ENCODE results near the gene LARP4B.

Gene LARP4B

DNA sequence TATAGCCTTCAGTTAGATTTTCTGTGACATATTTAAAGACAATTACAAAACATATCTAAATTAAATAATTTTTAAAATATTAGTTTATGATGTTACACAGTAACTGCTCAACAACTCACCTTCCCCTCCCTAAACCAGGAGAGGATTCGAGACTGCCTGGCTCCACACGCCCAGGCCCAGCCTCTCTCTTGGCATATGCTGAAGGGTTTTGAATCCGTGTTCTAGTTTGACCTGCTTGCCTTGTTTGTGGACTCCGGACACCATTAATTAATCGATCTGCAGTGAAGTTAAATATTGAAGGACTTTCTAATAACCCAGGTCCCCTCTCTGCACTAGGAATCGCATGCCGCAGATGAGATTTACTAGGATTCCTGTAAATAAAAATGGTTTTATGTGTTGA is 106.6 kb downstream of the LARP4B start:
- no peak for DNase-seq (ENCODE audit: low read depth)

GRCh38 chr10:824497-824896 is 107.0 kb downstream of the LARP4B start:
- no peak for DNase-seq (ENCODE audit: low read depth)

- no peak for DNase-seq (ENCODE audit: low read depth)
Measured at GRCh38 chr10:822661-823367, 108.7 kb downstream of the LARP4B start.

- DNase-seq (ENCODE audit: low read depth), result no peak
Measured at GRCh38 chr10:822197-822596, 109.3 kb downstream of the LARP4B start.

GRCh38 chr10:821322-821721 is 110.2 kb downstream of the LARP4B start:
- DNase-seq (ENCODE audit: low read depth), result no peak

DNA sequence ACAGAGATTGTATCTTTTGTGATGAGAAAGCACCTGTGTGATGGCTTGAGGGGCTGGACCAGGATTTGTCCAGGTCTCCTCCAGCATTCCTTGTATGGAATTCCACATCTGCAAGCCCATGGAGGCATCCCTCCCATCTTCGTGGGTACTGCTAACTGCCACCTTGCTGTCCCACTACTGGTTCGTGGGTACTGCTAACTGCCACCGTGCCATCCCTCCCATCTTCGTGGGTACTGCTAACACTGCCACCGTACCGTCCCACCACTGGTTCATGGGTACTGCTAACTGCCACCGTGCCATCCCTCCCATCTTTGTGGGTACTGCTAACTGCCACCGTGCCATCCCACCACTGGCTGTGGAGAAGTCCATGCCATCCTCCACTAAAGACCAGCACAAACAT is 111.7 kb downstream of the LARP4B start:
- DNase-seq (ENCODE audit: low read depth), result no peak

GRCh38 chr10:819326-819725 is 112.2 kb downstream of the LARP4B start:
- no peak for DNase-seq (ENCODE audit: low read depth)

GRCh38 chr10:818526-819220 is 112.8 kb downstream of the LARP4B start:
- DNase-seq (ENCODE audit: low read depth), result no peak

- DNase-seq (ENCODE audit: low read depth), result no peak
Measured at GRCh38 chr10:818010-818409, 113.5 kb downstream of the LARP4B start.

- no peak for DNase-seq (ENCODE audit: low read depth)
Measured at GRCh38 chr10:817371-817770, 114.1 kb downstream of the LARP4B start.

DNA sequence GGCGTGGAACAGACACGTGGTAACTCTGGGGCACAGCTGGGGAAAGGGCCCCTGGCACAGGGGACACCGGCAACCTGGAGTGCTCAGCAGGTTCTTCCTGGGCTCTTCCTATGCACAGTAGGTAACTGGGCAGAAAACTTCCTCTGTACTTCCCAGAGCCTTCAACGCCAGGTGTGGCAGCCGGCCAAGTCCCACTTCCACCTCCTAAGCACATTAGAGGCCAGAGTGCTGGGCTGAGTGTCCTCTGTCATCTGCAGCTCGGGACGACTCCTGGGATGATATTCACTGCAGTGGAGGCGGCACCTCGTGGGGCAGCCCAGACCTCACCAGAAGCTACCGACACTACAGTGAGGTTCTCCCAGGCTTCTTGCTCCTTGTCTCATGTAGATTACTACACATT is 114.5 kb downstream of the LARP4B start:
- no peak for DNase-seq (ENCODE audit: low read depth)

- DNase-seq (ENCODE audit: low read depth), result no peak
Measured at GRCh38 chr10:816091-816477, 115.4 kb downstream of the LARP4B start.

DNA sequence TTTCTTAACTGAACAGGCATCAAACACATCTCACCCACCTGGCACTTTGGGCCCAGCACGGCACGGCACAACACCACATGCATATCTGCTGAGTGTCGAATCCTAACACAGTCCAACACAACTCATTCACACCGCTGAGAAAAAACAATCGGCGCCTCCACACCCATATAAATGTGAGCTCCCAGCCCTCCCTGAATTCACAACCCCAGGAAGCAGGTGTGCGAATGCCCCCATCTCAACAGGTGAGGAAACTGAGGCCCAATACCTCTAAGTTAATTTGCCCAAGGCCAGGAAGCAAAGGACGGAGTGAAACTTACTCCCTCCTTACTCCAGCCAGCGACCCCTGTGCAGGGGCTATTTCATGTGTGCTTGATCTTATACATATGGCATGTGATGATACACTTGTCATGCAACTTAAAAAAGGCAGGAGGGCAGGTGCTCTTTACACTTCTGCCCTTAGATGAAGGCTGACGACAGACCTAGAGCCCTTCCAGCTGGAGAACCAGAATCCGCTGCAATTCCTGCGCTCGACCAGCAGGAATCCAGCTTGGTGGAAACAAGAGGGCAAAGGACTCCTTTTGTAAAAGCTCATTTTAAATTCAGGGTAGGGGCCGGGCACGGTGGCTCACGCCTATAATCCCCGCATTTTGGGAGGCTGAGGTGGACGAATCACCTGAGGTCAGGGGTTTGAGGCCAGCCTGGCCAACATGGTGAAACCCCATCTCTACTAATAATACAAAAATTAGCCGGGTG is 116.0 kb downstream of the LARP4B start:
- no peak for DNase-seq (ENCODE audit: low read depth)

GRCh38 chr10:814536-815302 is 116.8 kb downstream of the LARP4B start:
- no peak for DNase-seq (ENCODE audit: low read depth)

DNA sequence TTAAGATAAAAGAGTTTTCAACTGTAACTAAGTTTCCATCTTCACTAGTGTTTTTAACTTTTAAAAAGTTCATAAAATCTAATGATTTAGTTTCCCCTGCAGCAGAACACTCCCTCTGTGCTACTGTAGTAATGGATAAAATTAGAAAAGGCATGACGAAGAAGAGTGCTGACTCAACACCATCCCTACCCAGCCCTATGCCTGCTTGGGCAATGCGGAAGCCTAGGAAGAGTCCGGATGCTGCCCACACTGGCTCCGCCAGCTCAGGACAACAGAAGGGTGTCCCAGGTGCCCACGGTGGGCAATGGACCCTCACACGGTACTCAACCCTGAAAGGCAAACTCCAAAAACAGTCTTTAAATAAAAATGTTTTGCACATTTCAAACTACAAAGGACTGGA is 118.2 kb downstream of the LARP4B start:
- DNase-seq (ENCODE audit: low read depth), result no peak

DNA sequence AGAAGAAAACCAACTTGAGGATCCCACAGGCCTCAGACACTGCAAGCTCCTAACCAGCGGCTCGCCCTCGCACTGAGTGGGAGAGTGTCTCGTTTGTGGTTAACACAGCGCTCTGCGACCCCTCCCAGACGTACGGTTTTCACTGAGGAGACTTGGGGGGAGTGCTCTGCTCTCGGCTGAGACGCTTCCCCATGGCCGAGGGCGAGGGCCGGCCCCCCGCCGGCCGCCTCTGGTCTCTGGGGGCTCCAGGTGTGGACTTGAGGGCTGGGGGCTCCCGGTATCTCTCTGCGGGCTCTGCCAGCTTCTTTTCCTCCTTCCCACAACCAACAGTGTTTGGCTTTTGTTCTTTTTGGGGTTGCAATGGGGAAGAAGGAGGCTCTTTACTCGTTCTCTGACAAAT is 118.7 kb downstream of the LARP4B start:
- no peak for DNase-seq (ENCODE audit: low read depth)

- DNase-seq (ENCODE audit: low read depth), result no peak
Measured at GRCh38 chr10:811379-812175, 119.9 kb downstream of the LARP4B start.

DNA sequence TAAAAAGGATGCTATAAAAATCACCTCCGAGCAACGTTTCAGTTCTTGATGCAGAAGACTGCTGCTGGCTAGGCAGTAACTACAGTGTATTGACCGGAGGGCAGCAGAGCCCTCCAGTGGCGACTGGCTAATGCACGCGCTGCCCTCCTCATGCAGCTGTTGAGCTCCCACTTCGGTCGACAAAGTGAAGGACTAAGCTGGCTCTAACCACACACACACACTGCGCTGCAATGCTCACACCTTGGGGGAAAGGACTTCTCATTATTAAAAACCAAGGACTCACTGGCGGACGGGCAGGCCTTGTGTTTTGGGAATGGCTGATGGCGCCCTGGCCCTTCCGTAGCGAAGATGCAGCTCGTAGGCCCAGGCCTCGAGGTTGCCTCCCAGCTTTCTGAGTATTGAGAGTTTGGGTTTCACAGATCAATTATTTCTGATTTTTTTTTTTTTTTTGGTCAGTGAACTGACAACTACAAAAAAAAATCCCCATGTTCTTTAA is 121.1 kb downstream of the LARP4B start:
- no peak for DNase-seq (ENCODE audit: low read depth)

GRCh38 chr10:809671-810350 is 121.7 kb downstream of the LARP4B start:
- DNase-seq (ENCODE audit: low read depth), result no peak

GRCh38 chr10:807958-808353 is 123.5 kb downstream of the LARP4B start:
- DNase-seq (ENCODE audit: low read depth), result no peak
